ENCODE measurements around the gene RNF224.

The RNF224 gene

GRCh38 chr9:137190315-137190856 lies 36.9 kb upstream of the RNF224 start:
- H3K9me3 ChIP-seq (ENCODE audit: severe bottlenecking) = no peaks in the 10 kb centered on the region
- TF ChIP-seq, protein P1, sequence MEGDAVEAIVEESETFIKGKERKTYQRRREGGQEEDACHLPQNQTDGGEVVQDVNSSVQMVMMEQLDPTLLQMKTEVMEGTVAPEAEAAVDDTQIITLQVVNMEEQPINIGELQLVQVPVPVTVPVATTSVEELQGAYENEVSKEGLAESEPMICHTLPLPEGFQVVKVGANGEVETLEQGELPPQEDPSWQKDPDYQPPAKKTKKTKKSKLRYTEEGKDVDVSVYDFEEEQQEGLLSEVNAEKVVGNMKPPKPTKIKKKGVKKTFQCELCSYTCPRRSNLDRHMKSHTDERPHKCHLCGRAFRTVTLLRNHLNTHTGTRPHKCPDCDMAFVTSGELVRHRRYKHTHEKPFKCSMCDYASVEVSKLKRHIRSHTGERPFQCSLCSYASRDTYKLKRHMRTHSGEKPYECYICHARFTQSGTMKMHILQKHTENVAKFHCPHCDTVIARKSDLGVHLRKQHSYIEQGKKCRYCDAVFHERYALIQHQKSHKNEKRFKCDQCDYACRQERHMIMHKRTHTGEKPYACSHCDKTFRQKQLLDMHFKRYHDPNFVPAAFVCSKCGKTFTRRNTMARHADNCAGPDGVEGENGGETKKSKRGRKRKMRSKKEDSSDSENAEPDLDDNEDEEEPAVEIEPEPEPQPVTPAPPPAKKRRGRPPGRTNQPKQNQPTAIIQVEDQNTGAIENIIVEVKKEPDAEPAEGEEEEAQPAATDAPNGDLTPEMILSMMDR (IDR thresholded peaks at IDR 0.05; ENCODE audit: low read depth, low read length) = no peak
- peaks cover 4% of the 10 kb centered on the region; the same call in 1 of the 2 replicates for H3K36me3 ChIP-seq
- H3K4me3 ChIP-seq (ENCODE audit: low read depth, low read length) = no peak overlapping the region
- DNase-seq = no peak
- no peak overlapping the region for H3K27ac ChIP-seq
- no peaks in the 10 kb centered on the region for H3K27me3 ChIP-seq (ENCODE audit: insufficient read depth, low read depth, severe bottlenecking)

GRCh38 chr9:137191245-137191644 lies 36.1 kb upstream of the RNF224 start:
- H3K27ac ChIP-seq = no peak overlapping the region
- DNase-seq = no peak
- no peaks in the 10 kb centered on the region for H3K9me3 ChIP-seq (ENCODE audit: severe bottlenecking)
- no peaks in the 10 kb centered on the region for H3K27me3 ChIP-seq (ENCODE audit: insufficient read depth, low read depth, severe bottlenecking)
- TF ChIP-seq, protein P1 (IDR thresholded peaks at IDR 0.05; ENCODE audit: low read depth, low read length) = no peak
- H3K36me3 ChIP-seq = peaks cover 4% of the 10 kb centered on the region; the same call in 1 of the 2 replicates
- no peak overlapping the region for H3K4me3 ChIP-seq (ENCODE audit: low read depth, low read length)

- H3K27ac ChIP-seq = no peak overlapping the region
- TF ChIP-seq, protein P1 (IDR thresholded peaks at IDR 0.05; ENCODE audit: low read depth, low read length) = no peak
Observed at GRCh38 chr9:137191691-137192447, 35.4 kb upstream of the RNF224 start.

DNA sequence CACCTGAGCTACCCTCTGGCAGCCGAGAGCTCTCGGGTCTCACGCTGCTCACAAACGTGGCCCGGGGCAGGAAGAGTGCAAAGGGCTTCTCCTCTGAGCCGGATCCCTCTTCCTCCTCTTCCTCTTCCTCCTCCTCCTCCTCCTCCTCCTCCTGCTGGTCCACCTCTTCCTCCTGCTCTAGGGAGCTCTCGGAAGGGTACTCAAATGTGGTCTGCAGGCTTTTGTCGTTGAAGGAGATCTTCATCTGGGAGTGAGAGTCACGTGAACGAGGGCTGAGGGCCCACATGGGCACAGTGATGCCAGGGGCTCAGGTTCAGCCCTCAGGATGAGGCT lies 34.9 kb upstream of the RNF224 start:
- no peak overlapping the region for H3K4me3 ChIP-seq (ENCODE audit: low read depth, low read length)
- H3K27ac ChIP-seq = no peak overlapping the region

More at GRCh38 chr9:137191691-137192447, 35.4 kb upstream of the RNF224 start:
- H3K36me3 ChIP-seq = peaks cover 4% of the 10 kb centered on the region; the same call in 1 of the 2 replicates
- no peaks in the 10 kb centered on the region for H3K27me3 ChIP-seq (ENCODE audit: insufficient read depth, low read depth, severe bottlenecking)
- no peak for DNase-seq
- H3K4me3 ChIP-seq (ENCODE audit: low read depth, low read length) = no peak overlapping the region
- no peaks in the 10 kb centered on the region for H3K9me3 ChIP-seq (ENCODE audit: severe bottlenecking)

DNA sequence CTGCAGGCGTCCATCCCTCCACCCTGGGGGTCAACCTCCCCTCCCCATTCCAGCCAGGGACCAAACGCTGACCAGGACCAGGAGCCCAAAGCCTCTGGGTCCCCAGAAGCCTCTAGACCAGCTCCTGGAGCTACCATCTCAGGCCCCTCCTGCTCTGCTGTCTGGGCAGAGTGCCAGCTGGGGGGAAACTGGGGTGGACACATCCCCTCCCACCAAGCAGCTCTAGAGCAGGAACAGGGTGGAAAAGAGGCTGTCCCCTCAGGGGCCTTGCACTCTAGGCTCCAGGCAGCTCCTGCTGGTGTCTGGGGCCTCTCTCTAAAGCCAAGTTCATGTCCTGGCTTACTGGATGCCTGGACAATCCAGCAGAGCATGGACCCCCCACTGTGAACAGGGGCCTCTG lies 34.4 kb upstream of the RNF224 start:
- no peak for DNase-seq
- TF ChIP-seq, protein P1 (IDR thresholded peaks at IDR 0.05; ENCODE audit: low read depth, low read length) = no peak

More for the DNA sequence above, 34.9 kb upstream of the RNF224 start:
- no peaks in the 10 kb centered on the region for H3K27me3 ChIP-seq (ENCODE audit: insufficient read depth, low read depth, severe bottlenecking)
- TF ChIP-seq, protein P1 (IDR thresholded peaks at IDR 0.05; ENCODE audit: low read depth, low read length) = no peak
- H3K36me3 ChIP-seq = peaks cover 4% of the 10 kb centered on the region; the same call in 1 of the 2 replicates
- H3K9me3 ChIP-seq (ENCODE audit: severe bottlenecking) = no peaks in the 10 kb centered on the region
- DNase-seq = no peak

More for the DNA sequence above, 34.4 kb upstream of the RNF224 start:
- Histone ChIP-seq H3K9me3 (ENCODE audit: severe bottlenecking) (no peaks in the 10 kb centered on the region), H3K27ac (no peak overlapping the region), H3K27me3 (ENCODE audit: insufficient read depth, low read depth, severe bottlenecking) (no peaks in the 10 kb centered on the region), H3K36me3 (peaks cover 4% of the 10 kb centered on the region; the same call in 1 of the 2 replicates), H3K4me3 (ENCODE audit: low read depth, low read length) (no peak overlapping the region)

Data from WERI-Rb-1 (cell line).